Measurements from ENCODE around the gene TOE1.
"Not testable (repeated sequence)": the region's sequence is repeated elsewhere in the genome, so short reads cannot be mapped to it uniquely, and the experiment has no call there.

TOE1 gene

GRCh38 chr1:45339789-45340558, at the start of gene TOE1, which contains the start of gene MUTYH:
Gene TOE1 (plus strand): TSS chr1:45340170. CDS start chr1:45340253, 83 bp downstream.
Gene MUTYH (minus strand): TSS chr1:45340440. CDS start chr1:45334505, 5,935 bp downstream.
- peak; percentile 78 for DNase-seq

DNA sequence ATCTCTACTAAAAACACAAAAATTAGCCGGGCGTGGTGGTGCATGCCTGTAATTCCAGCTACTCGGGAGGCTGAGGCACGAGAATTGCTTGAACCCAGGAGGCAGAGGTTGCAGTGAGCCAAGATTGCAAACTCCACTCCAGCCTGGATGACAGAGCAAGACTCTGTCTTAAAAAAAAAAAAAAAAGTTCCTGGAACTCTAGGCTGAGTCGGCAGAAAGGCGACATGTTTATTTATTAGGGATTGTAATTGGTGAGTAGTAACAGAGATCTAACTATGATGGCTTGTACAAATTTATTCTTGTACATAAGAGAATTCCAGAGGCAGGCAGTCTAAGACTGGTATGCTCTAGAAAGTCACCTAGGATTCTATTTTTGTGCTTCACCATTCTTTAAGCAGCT, 49.0 kb upstream of the TOE1 start:
- not testable (repeated sequence) for DNase-seq

DNA sequence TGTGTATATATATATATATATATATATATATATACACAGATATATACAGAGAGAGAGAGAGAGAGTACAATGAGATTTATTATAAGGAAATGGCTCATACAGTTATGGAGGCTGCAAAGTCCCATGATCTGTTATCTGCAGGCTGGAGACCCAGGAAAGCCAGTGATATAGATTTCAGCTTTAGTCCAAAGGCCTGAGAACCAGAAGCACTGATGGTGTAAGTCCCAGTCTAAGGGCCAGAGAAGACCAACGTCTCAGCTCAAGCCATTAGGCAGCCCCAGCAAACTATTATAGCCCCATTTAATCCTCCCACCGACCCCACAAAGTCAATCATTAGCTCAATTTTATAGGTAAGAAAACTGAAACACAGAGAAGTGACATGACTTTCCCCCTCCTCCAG, 48.3 kb upstream of the TOE1 start:
- no peak for DNase-seq

GRCh38 chr1:45297666-45298356, 42.2 kb upstream of the TOE1 start:
- no peak for DNase-seq

DNA sequence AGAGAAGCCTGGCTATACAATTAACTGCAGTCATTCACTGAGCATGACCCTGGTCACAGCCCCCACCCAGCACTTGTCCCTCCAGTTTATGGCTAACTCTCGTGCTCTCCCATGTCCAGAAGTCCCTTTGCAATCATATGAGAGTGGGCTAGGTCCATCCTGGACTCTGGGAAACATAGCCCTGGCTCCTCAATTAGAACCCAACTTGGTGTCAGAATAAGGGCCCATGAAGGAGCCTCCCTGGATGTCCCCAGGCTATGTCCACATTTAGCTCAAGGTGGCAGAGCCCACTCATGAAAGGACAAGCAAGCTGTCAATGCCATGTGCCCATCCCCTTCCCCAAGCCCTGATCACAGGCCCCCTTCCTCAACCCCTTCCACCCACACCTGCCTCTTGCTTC, 40.7 kb upstream of the TOE1 start:
- DNase-seq = no peak

GRCh38 chr1:45299981-45300668, 39.8 kb upstream of the TOE1 start:
- DNase-seq = peak; percentile 34

DNA sequence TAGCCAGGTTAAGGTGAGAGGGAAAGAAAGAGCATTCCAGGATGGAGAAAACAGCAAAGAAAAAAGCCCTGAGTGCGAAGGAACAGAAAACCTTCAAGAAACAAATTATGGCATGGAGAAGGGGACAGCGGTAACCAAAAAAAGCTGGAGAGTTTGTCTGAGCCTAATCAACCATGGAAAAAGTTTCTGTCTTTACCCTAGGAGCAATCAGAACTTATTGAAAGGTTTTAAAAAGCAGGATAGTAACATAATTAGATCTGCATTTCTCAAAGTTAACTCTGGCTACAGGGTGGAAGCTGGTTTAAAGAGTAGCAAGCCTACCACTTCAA, 39.3 kb upstream of the TOE1 start:
- no peak for DNase-seq

DNA sequence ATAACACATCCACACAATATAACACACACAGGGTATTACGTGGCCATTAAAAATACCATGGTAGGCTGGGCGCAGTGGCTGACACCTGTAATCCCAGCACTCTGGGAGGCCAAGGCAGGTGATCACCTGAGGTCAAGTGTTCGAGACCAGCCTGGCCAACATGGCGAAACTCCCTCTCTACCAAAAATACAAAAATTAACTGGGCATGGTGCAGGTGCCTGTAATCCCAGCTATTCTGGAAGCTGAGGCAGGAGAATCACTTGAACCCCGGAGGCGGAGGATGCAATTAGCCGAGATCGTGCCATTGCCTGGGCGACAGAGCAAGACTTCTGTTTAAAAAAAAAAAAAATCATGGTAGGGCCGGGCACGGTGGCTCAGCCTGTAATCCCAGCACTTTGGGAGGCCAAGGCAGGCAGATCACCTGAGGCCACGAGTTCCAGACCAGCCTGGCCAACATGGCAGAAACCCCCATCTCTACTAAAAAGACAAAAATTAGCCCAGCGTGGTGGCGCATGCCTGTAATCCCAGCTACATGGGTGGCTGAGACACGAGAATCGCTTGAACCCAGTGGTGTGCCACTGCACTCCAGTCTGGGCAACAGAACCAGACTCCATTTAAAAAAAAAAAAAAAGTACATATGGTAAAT, 37.3 kb upstream of the TOE1 start:
- DNase-seq = no peak

DNA sequence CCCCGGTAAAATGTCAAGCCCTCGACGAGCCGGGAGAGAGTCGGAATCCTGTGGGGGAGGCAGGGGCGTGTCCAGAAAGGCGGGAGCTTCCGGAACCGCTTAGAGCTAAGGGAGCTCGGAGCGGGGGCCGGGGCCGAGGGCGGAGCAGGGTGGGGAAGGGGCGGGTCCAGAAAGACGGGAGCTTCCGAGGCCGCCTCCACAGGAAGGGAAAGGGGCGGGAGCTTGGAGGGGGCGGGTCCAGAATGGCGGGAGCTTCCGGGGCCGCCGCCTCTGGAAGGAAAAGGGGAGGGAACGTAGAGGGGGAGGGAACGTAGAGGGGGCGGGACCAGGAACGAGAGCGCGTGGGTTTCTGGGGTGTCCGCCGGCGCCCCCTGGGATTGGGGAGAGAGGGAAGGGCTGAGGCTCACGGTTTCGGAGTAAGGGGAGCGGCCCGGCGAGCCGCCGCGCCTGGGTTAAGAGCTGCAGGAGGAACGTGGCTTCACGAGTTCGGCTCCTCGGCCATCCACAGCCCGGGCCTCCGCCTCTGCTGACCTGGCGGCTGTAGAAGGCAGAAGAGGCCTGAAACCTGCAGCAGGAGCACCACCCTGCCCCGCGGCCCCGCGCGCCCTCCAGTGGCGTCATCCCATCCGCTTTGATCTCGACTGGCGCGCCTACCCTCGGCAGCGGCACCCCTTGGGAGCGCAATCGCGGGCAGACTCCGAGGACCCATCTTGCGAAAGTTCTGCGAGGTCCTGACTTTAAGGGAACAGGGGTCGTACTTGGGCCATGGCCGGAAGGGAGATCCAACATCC, 36.3 kb upstream of the TOE1 start:
- peak; percentile 74 for DNase-seq

DNA sequence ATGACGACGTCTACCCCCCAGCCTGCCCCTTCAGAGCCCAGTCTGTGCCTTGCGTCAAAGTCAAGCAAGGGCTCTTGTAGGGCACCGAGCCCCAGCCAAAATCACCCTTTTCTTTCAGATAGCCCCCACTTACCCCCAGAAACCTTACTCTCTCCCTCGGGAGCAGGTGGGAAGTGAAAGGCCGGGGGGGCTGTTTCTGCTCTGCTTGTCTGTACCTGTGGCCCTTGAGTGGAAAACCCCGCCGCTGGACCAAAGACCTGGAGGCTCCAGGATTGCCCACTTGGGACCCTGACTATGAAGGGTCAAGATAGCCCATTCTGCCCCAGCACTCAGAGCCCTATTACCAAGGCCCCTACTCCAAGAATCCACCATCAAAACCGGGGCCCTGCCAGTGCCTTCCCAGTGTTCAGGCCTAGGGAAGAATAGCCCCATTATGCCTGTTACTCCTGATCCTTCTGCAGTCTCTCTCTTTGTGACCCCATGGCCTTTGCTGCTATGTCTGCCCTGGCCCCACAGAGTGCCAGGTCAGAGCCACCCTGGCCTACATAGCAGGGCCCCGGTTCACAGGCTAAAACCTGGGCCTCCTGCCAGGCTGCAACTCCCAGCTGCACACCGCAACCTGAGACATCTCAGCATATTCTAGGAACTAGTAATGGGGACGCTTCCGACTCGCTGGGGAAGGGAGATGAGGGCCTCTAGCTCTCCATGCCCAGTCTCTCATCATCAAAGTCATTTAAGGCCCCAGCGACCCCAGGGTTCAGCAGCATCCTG, 35.5 kb upstream of the TOE1 start:
- DNase-seq = no peak

DNA sequence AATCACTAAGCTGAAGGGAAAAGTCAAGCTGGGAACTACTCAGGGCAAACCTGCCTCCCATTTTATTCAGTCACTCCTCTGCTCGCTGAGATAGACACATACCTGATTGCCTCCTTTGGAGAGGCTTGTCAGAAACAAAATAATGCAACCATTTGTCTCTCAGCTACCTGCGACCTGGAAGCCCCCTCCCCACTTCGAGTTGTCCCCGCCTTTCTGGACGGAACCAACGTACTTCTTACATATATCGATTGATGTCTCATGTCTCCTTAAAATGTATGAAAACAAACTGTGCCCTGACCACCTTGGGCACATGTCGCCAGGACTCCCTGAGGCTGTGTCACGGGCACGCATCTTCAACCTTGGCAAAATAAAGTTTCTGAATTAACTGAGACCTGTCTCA, 34.7 kb upstream of the TOE1 start:
- no peak for DNase-seq

- DNase-seq = no peak
Observed at GRCh38 chr1:45306319-45306718, 33.7 kb upstream of the TOE1 start.

- DNase-seq = no peak
Observed at GRCh38 chr1:45306905-45307304, 33.1 kb upstream of the TOE1 start.

- DNase-seq = no peak
Observed at GRCh38 chr1:45314266-45314665, 25.7 kb upstream of the TOE1 start.

- DNase-seq = no peak
Observed at GRCh38 chr1:45317166-45317565, 22.8 kb upstream of the TOE1 start.

GRCh38 chr1:45319761-45320160, 20.2 kb upstream of the TOE1 start:
- DNase-seq = no peak

GRCh38 chr1:45321444-45321843, 18.5 kb upstream of the TOE1 start:
- no peak for DNase-seq

DNA sequence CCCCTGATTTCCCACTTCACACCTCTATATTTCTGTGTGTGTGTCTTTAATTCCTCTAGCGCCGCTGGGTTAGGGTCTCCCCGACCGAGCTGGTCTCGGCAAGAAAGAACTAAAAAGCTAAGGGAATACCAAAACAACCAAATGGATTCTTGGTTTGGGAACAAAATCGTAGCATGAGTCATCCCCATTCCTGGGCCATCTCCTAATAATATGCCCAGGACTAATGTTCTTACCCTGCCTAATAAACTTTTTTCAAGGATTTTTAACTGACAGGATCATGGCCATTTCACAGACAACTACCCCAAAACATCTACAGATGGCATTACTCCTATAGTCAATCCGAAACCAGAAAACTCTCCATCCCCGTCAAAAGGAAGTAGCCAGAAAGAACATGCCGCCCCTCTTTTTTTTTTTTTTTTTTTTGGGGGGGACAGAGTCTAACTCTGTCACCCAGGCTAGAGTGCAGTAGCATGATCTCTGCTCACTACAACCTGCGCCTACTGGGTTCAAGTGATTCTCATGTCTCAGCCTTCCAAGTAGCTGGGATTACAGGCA, 17.4 kb upstream of the TOE1 start:
- no peak for DNase-seq

DNA sequence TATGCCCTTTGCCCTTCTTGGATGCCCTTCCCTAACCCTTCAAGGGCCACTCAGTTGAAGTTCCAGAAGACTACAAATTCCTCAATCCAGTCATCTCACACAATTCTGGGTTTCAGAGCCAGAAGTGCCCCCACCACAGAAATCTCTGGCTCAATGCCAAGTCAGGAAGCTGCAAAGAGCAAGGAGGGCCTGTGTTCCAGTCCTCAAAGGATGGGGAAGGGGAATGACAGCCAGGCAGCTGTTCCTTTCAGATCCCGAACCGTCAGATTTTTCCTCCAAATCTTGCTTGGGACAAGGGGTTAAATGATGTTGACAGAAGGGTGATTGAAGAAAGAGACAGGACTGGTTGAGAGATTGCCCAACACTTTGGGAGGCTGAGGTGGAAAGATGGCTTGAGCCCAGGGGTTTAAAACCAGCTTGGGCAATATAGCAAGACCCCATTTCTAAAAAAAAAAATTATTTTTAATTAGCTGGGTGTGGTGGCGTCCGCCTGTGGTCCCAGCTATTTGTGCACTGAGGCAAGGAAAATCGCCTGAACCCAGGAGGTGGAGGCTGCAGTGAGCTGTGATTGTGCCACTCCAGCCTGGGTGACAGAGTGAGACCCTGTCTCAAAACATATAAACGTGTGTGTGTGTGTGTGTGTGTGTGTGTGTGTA, 14.0 kb upstream of the TOE1 start:
- no peak for DNase-seq

GRCh38 chr1:45326627-45327623, 13.0 kb upstream of the TOE1 start, which contains the start of gene HPDL:
Gene HPDL (plus strand): TSS chr1:45326895. CDS start chr1:45327149, 254 bp downstream.
- DNase-seq = no peak

Data from 8988T (cell line).